Measurements from ENCODE around the gene TTLL12.

Gene TTLL12

DNA sequence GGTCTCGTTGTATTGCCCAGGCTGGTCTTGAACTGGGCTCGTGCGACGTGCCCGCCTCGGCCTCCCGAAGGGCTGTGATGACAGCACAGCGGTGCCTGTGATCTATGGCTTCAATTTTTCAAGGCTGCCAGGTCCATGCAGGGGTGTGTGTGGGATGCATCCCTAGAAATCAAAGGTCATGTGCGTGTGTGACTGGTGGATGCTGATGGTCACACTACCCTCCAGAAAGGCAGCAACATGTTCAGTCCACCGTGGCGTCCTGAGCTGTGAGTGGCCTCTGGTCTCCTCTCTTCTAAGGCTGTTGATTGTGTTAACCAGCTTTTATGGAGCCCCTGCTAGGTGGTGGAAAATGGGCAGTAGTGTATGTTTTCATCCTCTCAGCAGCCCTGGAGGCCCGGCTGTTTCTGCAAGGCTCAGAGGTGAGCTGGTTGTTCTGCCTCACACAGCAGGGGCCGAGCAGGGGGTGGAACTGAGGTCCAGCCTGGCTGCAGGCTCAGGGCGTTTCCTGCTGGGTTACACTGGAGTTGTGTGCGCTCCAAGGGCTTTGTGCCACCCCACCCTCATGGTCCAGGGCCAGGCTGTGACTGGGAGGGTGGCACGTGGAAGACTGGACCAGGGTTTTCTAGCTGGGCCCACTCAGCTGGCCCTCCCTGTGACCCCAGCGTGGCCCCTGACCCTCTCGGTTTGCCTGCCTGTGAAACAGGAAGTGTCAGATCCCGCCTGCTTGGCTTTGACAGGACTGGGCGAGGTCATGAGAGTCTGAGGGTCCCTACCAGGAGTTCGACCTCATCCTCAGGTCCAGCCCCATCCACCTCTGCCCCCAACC, 68.7 kb downstream of the TTLL12 start:
- no peak for DNase-seq

GRCh38 chr22:43116932-43117331, 70.0 kb downstream of the TTLL12 start:
- no peak for DNase-seq
